ENCODE data around the gene HSPA12A. TPM values are rescaled to one million over a fixed set of nuclear protein-coding genes. Genes with fewer than 3 reads are reported as not detected.
A peak's percentile ranks its signal among the peaks of the same experiment; 100 is the strongest.

Gene HSPA12A
- total RNA-seq, 1 experiment from 2014 or later = 3.1 TPM

DNA sequence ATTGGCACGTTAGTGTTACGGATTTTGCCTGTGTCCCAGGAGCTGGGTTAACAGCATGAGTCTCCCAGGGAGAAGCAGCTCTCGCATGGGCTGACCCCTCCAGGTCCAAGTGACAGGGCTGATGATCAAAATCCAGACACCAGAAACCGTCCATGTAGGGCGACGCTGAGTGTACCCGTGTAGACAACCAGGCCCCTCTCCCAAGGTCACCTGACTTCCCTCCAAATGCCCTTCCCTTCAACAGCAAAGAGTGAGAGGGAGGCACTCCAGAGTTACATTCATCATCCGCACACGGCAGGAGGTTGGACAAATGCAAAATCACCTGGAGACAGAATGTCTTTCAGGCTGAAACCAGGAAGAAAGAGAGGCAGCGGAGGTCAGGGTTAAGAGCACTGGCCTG, 14.9 kb upstream of the HSPA12A start:
- Histone ChIP-seq H3K4me1 (ENCODE audit: insufficient read depth, low read length) (peaks cover 7% of the 10 kb centered on the region; the same call in 1 of the 2 replicates), H3K9me3 (ENCODE audit: low read length) (no peaks in the 10 kb centered on the region), H3K27ac (ENCODE audit: low read length) (no peak overlapping the region), H3K9ac (ENCODE audit: low read length) (no peak overlapping the region), H4K20me1 (ENCODE audit: low read length) (no peaks in the 10 kb centered on the region), H2AFZ (ENCODE audit: low read length) (no peak overlapping the region), H3F3A (ENCODE audit: low read length, unreplicated experiment) (no peaks in the 10 kb centered on the region), H3K4me2 (ENCODE audit: low read length) (no peak overlapping the region), H3K79me2 (ENCODE audit: low read length) (no peaks in the 10 kb centered on the region), H3K4me3 (ENCODE audit: low read length) (no peak overlapping the region), H3K27me3 (ENCODE audit: low read length) (no peaks in the 10 kb centered on the region), H3K36me3 (ENCODE audit: low read depth, low read length) (no peaks in the 10 kb centered on the region), H3K9me2 (replicated peaks; ENCODE audit: low read length) (no peaks in the 10 kb centered on the region)
- POLR2A ChIA-PET (ENCODE audit: unreplicated experiment) = no interaction called here
- TF ChIP-seq EZH2 (IDR thresholded peaks at IDR 0.05; ENCODE audit: low read length, unreplicated experiment) (no peak), EZH2phosphoT487 (IDR thresholded peaks at IDR 0.05; ENCODE audit: borderline replicate concordance, low read length) (no peak), CTCF (conservative IDR thresholded peaks at IDR 0.05; ENCODE audit: low read depth, low read length) (no peak)
- DNase-seq = no peak
- ATAC-seq = no peak
- intact Hi-C loops (cut with micrococcal nuclease) = no loop called here
- no TSS peak for BruUV-seq (replicated peaks)
- CTCF ChIA-PET = no interaction called here

GRCh38 chr10:116756277-116756676, 13.9 kb upstream of the HSPA12A start:
- H4K20me1 ChIP-seq (ENCODE audit: low read length) = no peaks in the 10 kb centered on the region
- ATAC-seq (no peak), DNase-seq (no peak)
- no peak overlapping the region for H3K9ac ChIP-seq (ENCODE audit: low read length)
- ChIA-PET CTCF (no interaction called here), POLR2A (ENCODE audit: unreplicated experiment) (no interaction called here)
- no peaks in the 10 kb centered on the region for H3K79me2 ChIP-seq (ENCODE audit: low read length)
- no peak overlapping the region for H3K4me2 ChIP-seq (ENCODE audit: low read length)
- intact Hi-C loops (cut with micrococcal nuclease) = no loop called here
- H3K27ac ChIP-seq (ENCODE audit: low read length) = no peak overlapping the region
- no peak for TF ChIP-seq CTCF (conservative IDR thresholded peaks at IDR 0.05; ENCODE audit: low read depth, low read length)
- no peak for TF ChIP-seq EZH2phosphoT487 (IDR thresholded peaks at IDR 0.05; ENCODE audit: borderline replicate concordance, low read length)
- TF ChIP-seq EZH2 (IDR thresholded peaks at IDR 0.05; ENCODE audit: low read length, unreplicated experiment) = no peak
- no peaks in the 10 kb centered on the region for H3K9me3 ChIP-seq (ENCODE audit: low read length)
- no peaks in the 10 kb centered on the region for H3K27me3 ChIP-seq (ENCODE audit: low read length)
- no peaks in the 10 kb centered on the region for H3K9me2 ChIP-seq (replicated peaks; ENCODE audit: low read length)
- BruUV-seq (replicated peaks) = no TSS peak
- no peak overlapping the region for H2AFZ ChIP-seq (ENCODE audit: low read length)
- H3F3A ChIP-seq (ENCODE audit: low read length, unreplicated experiment) = no peaks in the 10 kb centered on the region
- peaks cover 7% of the 10 kb centered on the region; the same call in 1 of the 2 replicates for H3K4me1 ChIP-seq (ENCODE audit: insufficient read depth, low read length)
- H3K36me3 ChIP-seq (ENCODE audit: low read depth, low read length) = no peaks in the 10 kb centered on the region
- no peak overlapping the region for H3K4me3 ChIP-seq (ENCODE audit: low read length)

DNA sequence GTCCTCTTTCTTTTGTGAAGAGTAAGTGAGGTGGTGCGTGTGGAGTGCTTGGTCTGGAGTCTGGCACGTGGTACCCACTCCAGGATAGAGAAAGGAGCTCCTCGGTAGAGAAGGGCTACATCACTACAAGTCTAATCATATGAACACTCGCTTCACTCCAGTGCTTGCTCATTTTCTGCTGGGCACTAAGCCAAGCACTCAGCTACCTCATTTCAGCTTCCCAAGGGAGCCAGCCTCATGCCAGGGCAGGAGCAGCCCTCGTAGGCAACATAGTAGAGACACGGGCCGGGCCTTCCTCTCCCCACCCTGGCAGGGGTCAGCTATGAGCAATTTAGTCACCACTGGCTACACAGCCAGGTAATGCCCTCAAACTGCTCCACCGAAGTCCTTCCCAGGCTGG, 11.4 kb upstream of the HSPA12A start:
- ChIA-PET CTCF (no interaction called here), POLR2A (ENCODE audit: unreplicated experiment) (no interaction called here)
- Histone ChIP-seq H3K9me2 (replicated peaks; ENCODE audit: low read length) (no peaks in the 10 kb centered on the region), H3K79me2 (ENCODE audit: low read length) (no peaks in the 10 kb centered on the region), H3K9ac (ENCODE audit: low read length) (no peak overlapping the region), H3F3A (ENCODE audit: low read length, unreplicated experiment) (no peaks in the 10 kb centered on the region), H3K27me3 (ENCODE audit: low read length) (no peaks in the 10 kb centered on the region), H3K4me1 (ENCODE audit: insufficient read depth, low read length) (peaks cover 7% of the 10 kb centered on the region; the same call in 1 of the 2 replicates), H3K9me3 (ENCODE audit: low read length) (no peaks in the 10 kb centered on the region), H3K4me3 (ENCODE audit: low read length) (no peak overlapping the region), H3K27ac (ENCODE audit: low read length) (no peak overlapping the region), H3K4me2 (ENCODE audit: low read length) (no peak overlapping the region), H4K20me1 (ENCODE audit: low read length) (no peaks in the 10 kb centered on the region), H2AFZ (ENCODE audit: low read length) (peak overlapping the region; percentile 43; the same call in 1 of the 2 replicates), H3K36me3 (ENCODE audit: low read depth, low read length) (no peaks in the 10 kb centered on the region)
- peak; percentile 34 for DNase-seq
- intact Hi-C loops (cut with micrococcal nuclease) = no loop called here
- BruUV-seq (replicated peaks) = no TSS peak
- no peak for TF ChIP-seq EZH2 (IDR thresholded peaks at IDR 0.05; ENCODE audit: low read length, unreplicated experiment)
- no peak for TF ChIP-seq EZH2phosphoT487 (IDR thresholded peaks at IDR 0.05; ENCODE audit: borderline replicate concordance, low read length)
- TF ChIP-seq CTCF (conservative IDR thresholded peaks at IDR 0.05; ENCODE audit: low read depth, low read length) = no peak
- no peak for ATAC-seq
